Activated CD4-positive, alpha-beta T cell treated with anti-CD3 and anti-CD28 coated beads, Interleukin-2, amount 10 ng/mL, durations not matched to agents 7 days and 5 days (primary cell): ENCODE data around the gene FAM98C. TPM values are rescaled to one million over a fixed set of nuclear protein-coding genes. Genes with fewer than 3 reads are reported as not detected.
A peak's percentile ranks its signal among the peaks of the same experiment; 100 is the strongest.

Experiments
- CTCF ChIA-PET: fragments of 350-600 bp; sonication (Branson Sonifier 250); formaldehyde crosslinking; loops from one replicate; lab custom pipeline; 2021; ENCODE audit warnings: antibody characterized with exemption; lab: Charles Lee
- POLR2A ChIA-PET: fragments of 350-600 bp; sonication (Branson Sonifier 250); formaldehyde crosslinking; loops from one replicate; lab custom pipeline; 2021; ENCODE audit warnings: antibody characterized with exemption; lab: Charles Lee
- DNase-seq: peaks from one replicate; pipeline ENCODE4 v3.0.0-alpha.2; 2020
- H3K27ac Mint-ChIP-seq: one replicate; pipeline ENCODE4 v1.8.0; 2021; ENCODE audit warnings: mild to moderate bottlenecking, moderate library complexity, mixed read lengths
- H3K27me3 Mint-ChIP-seq: one replicate; pipeline ENCODE4 v1.8.0; 2021; ENCODE audit warnings: mixed read lengths
- H3K36me3 Mint-ChIP-seq: one replicate; pipeline ENCODE4 v1.8.0; 2021; ENCODE audit warnings: low read depth, mixed read lengths
- H3K4me1 Mint-ChIP-seq: one replicate; pipeline ENCODE4 v1.8.0; 2021; ENCODE audit warnings: mixed read lengths
- H3K4me3 Mint-ChIP-seq: one replicate; pipeline ENCODE4 v1.8.0; 2021; ENCODE audit warnings: mild to moderate bottlenecking, moderate library complexity, mixed read lengths
- H3K9me3 Mint-ChIP-seq: one replicate; pipeline ENCODE4 v1.8.0; 2021; ENCODE audit warnings: mixed read lengths
- total RNA-seq, 2 experiments: library from RNA; stranded (reverse); gene quantifications; one replicate each; pipeline ENCODE4 v1.2.3, GENCODE V29; 2021

Gene FAM98C
- total RNA-seq, 2 experiments from 2014 or later, result 27.5 to 37.2 TPM

GRCh38 chr19:38455031-38455430, 52.1 kb downstream of the FAM98C start:
- Mint-ChIP-seq H3K27ac (no peak overlapping the region), H3K9me3 (peaks cover 2% of the 10 kb centered on the region)
- POLR2A ChIA-PET, result no interaction called here

GRCh38 chr19:38457202-38457601, 54.3 kb downstream of the FAM98C start:
- Mint-ChIP-seq H3K27me3 (no peaks in the 10 kb centered on the region), H3K4me1 (peaks cover 3% of the 10 kb centered on the region), H3K27ac (no peak overlapping the region), H3K9me3 (peaks cover 2% of the 10 kb centered on the region), H3K4me3 (no peak overlapping the region), H3K36me3 (no peaks in the 10 kb centered on the region)
- ChIA-PET POLR2A (no interaction called here), CTCF (no interaction called here)
- no peak for DNase-seq

More at GRCh38 chr19:38455031-38455430, 52.1 kb downstream of the FAM98C start:
- H3K27me3 Mint-ChIP-seq, result no peaks in the 10 kb centered on the region
- no peak overlapping the region for H3K4me3 Mint-ChIP-seq
- CTCF ChIA-PET, result no interaction called here
- H3K36me3 Mint-ChIP-seq, result no peaks in the 10 kb centered on the region
- peaks cover 3% of the 10 kb centered on the region for H3K4me1 Mint-ChIP-seq
- DNase-seq, result peak; percentile 24

- Mint-ChIP-seq H3K36me3 (no peaks in the 10 kb centered on the region), H3K9me3 (peaks cover 2% of the 10 kb centered on the region), H3K4me1 (peaks cover 3% of the 10 kb centered on the region), H3K4me3 (no peak overlapping the region), H3K27ac (no peak overlapping the region), H3K27me3 (no peaks in the 10 kb centered on the region)
- DNase-seq, result no peak
- POLR2A ChIA-PET, result no interaction called here
- CTCF ChIA-PET, result no interaction called here
Measured at GRCh38 chr19:38457690-38458405, 55.0 kb downstream of the FAM98C start.

Other genes with a start within 250 kb of the FAM98C start
- under 1 TPM; 0.12 to 0.20 TPM for gene DPF1, start 178.9 kb upstream of the FAM98C start, total RNA-seq
- not detected for gene PPP1R14A, start 146.7 kb upstream of the FAM98C start, total RNA-seq
- 1 to 10 TPM; 8.9 to 9.3 TPM for gene SPINT2, start 138.5 kb upstream of the FAM98C start, total RNA-seq
- gene C19orf33, start 98.8 kb upstream of the FAM98C start, total RNA-seq, result not detected
- 10 to 100 TPM; 63.1 to 72.4 TPM for gene YIF1B, start 87.1 kb upstream of the FAM98C start, total RNA-seq
- gene KCNK6, start 83.2 kb upstream of the FAM98C start, total RNA-seq, result 10 to 100 TPM; 12.6 to 14.0 TPM
- gene CATSPERG, start 67.3 kb upstream of the FAM98C start, total RNA-seq, result 1 to 10 TPM; 4.2 to 5.6 TPM
- gene PSMD8, start 28.5 kb upstream of the FAM98C start, total RNA-seq, result 100 to 1,000 TPM; 178 to 186 TPM
- not detected for gene GGN, start 15.1 kb upstream of the FAM98C start, total RNA-seq
- 1 to 10 TPM; 1.2 to 1.8 TPM for gene SPRED3, start 14.4 kb upstream of the FAM98C start, total RNA-seq
- 1 to 10 TPM; 2.6 to 3.8 TPM for gene RASGRP4, start 23.1 kb downstream of the FAM98C start, total RNA-seq
- gene RYR1, start 30.6 kb downstream of the FAM98C start, total RNA-seq, result 1 to 10 TPM in 1 of 2 experiments, under 1 TPM in 1; 0.79 to 1.0 TPM
- 100 to 1,000 TPM; 282 to 313 TPM for gene MAP4K1, start 214.9 kb downstream of the FAM98C start, total RNA-seq
- gene EIF3K, start 216.1 kb downstream of the FAM98C start, total RNA-seq, result 100 to 1,000 TPM; 309 to 318 TPM
- 100 to 1,000 TPM; 337 to 354 TPM for gene ACTN4, start 244.6 kb downstream of the FAM98C start, total RNA-seq